Loucy (cell line): ENCODE measurements around the gene ASPG.

ENCODE experiments used
- H2AFZ ChIP-seq: fragments of 200-600 bp; sonication (generic); 2 replicates; pipeline ENCODE4 v1.6.0; 2016; ENCODE audit warnings: antibody characterized with exemption, mild to moderate bottlenecking, low read length, moderate library complexity
- H3F3A ChIP-seq: fragments of 200-600 bp; 2 replicates; pipeline ENCODE4 v1.6.0; 2016; ENCODE audit warnings: antibody characterized with exemption, low read depth, mild to moderate bottlenecking
- H3K27me3 ChIP-seq: fragments of 200-600 bp; sonication (generic); 2 replicates; pipeline ENCODE4 v1.6.1; 2014; ENCODE audit warnings: low read length, mild to moderate bottlenecking; ENCODE audit not compliant: insufficient read depth, poor library complexity, severe bottlenecking
- H3K36me3 ChIP-seq: fragments of 200-600 bp; sonication (generic); 2 replicates; pipeline ENCODE4 v1.6.1; 2016; ENCODE audit warnings: low read length; ENCODE audit not compliant: insufficient read depth
- H3K4me1 ChIP-seq: fragments of 200-600 bp; sonication (generic); 2 replicates; pipeline ENCODE4 v1.5.1; 2014; ENCODE audit warnings: low read length, mild to moderate bottlenecking; ENCODE audit not compliant: insufficient read depth, poor library complexity, severe bottlenecking
- H3K4me2 ChIP-seq: fragments of 200-600 bp; sonication (generic); 2 replicates; pipeline ENCODE4 v1.6.0; 2014; ENCODE audit warnings: antibody characterized with exemption, low read length, low read depth, mild to moderate bottlenecking; ENCODE audit not compliant: poor library complexity, severe bottlenecking
- H3K4me3 ChIP-seq: fragments of 200-600 bp; sonication (generic); 2 replicates; pipeline ENCODE4 v1.5.1; 2014; ENCODE audit warnings: low read length, mild to moderate bottlenecking, mixed read lengths; ENCODE audit not compliant: poor library complexity, severe bottlenecking
- H3K79me2 ChIP-seq: fragments of 200-600 bp; sonication (generic); 2 replicates; pipeline ENCODE4 v1.6.1; 2014; ENCODE audit warnings: low read length; ENCODE audit not compliant: insufficient read depth
- H3K9ac ChIP-seq: fragments of 200-600 bp; sonication (generic); 2 replicates; pipeline ENCODE4 v1.6.0; 2014; ENCODE audit warnings: mild to moderate bottlenecking, low read depth, low read length, moderate library complexity; ENCODE audit not compliant: poor library complexity, severe bottlenecking
- H3K9me2 ChIP-seq: fragments of 200-600 bp; sonication (generic); replicated peaks from 2 replicates; pipeline ENCODE4 v1.6.1; 2016; ENCODE audit warnings: low read depth, low read length, mixed read lengths
- H3K9me3 ChIP-seq: fragments of 200-600 bp; sonication (generic); 2 replicates; pipeline ENCODE4 v1.6.1; 2014; ENCODE audit warnings: mild to moderate bottlenecking, antibody characterized with exemption, low read length, low read depth; ENCODE audit not compliant: insufficient read depth
- H4K20me1 ChIP-seq: fragments of 200-600 bp; sonication (generic); 2 replicates; pipeline ENCODE4 v1.6.0; 2014; ENCODE audit warnings: antibody characterized with exemption, low read length, mild to moderate bottlenecking; ENCODE audit not compliant: insufficient read depth, poor library complexity, severe bottlenecking
- CTCF ChIP-seq: fragments of 200-600 bp; sonication (generic); conservative IDR thresholded peaks from 2 replicates; pipeline ENCODE4 v1.5.1; 2014; ENCODE audit warnings: mild to moderate bottlenecking, antibody characterized with exemption, low read length
- EZH2phosphoT487 ChIP-seq: fragments of 200-600 bp; IDR thresholded peaks from 2 replicates; pipeline ENCODE4 v1.6.1; 2018; ENCODE audit warnings: antibody characterized with exemption, mild to moderate bottlenecking, moderate library complexity, borderline replicate concordance

ASPG gene

GRCh38 chr14:104135121-104135903, 49.8 kb downstream of the ASPG start:
- Histone ChIP-seq H3K9me2 (no peaks in the 10 kb centered on the region), H3K27me3 (no peaks in the 10 kb centered on the region), H3K4me3 (no peak overlapping the region), H2AFZ (no peak overlapping the region), H4K20me1 (no peaks in the 10 kb centered on the region), H3F3A (no peaks in the 10 kb centered on the region), H3K36me3 (no peaks in the 10 kb centered on the region), H3K9ac (no peak overlapping the region), H3K4me1 (no peaks in the 10 kb centered on the region), H3K4me2 (no peak overlapping the region), H3K9me3 (no peaks in the 10 kb centered on the region), H3K79me2 (no peaks in the 10 kb centered on the region)
- no peak for TF ChIP-seq EZH2phosphoT487
- no peak for TF ChIP-seq CTCF

- Histone ChIP-seq H2AFZ (no peak overlapping the region), H3K36me3 (no peaks in the 10 kb centered on the region), H3K4me3 (no peak overlapping the region), H3K4me2 (no peak overlapping the region), H3K27me3 (no peaks in the 10 kb centered on the region), H4K20me1 (no peaks in the 10 kb centered on the region), H3K4me1 (no peaks in the 10 kb centered on the region), H3K79me2 (no peaks in the 10 kb centered on the region), H3K9me3 (no peaks in the 10 kb centered on the region), H3K9me2 (no peaks in the 10 kb centered on the region), H3K9ac (no peak overlapping the region), H3F3A (no peaks in the 10 kb centered on the region)
- TF ChIP-seq CTCF (no peak), EZH2phosphoT487 (no peak)
These were observed 50.5 kb downstream of the ASPG start for GRCh38 chr14:104135904-104136471.

- no peaks in the 10 kb centered on the region for H3K79me2 ChIP-seq
- no peaks in the 10 kb centered on the region for H3F3A ChIP-seq
- H3K27me3 ChIP-seq = no peaks in the 10 kb centered on the region
- H3K4me2 ChIP-seq = no peak overlapping the region
- no peaks in the 10 kb centered on the region for H3K36me3 ChIP-seq
- H3K9me2 ChIP-seq = no peaks in the 10 kb centered on the region
- no peak overlapping the region for H3K4me3 ChIP-seq
- no peak overlapping the region for H3K9ac ChIP-seq
- H3K9me3 ChIP-seq = no peaks in the 10 kb centered on the region
- H4K20me1 ChIP-seq = no peaks in the 10 kb centered on the region
- no peaks in the 10 kb centered on the region for H3K4me1 ChIP-seq
- TF ChIP-seq CTCF (no peak), EZH2phosphoT487 (no peak)
- no peak overlapping the region for H2AFZ ChIP-seq
These were observed 51.2 kb downstream of the ASPG start for GRCh38 chr14:104136472-104137296.
